Transverse colon (tissue), 4 donors: ENCODE measurements around the gene LMTK2.

ENCODE experiments used
- CTCF ChIP-seq, 5 experiments: fragments of 200-600 bp in 3 of 5; fragments of 450-650 bp in 2 of 5; sonication (generic) in 3 of 5; IDR thresholded peaks; 1 replicate in 2 of 5; 2 replicates in 3 of 5; pipeline ENCODE4 v1.5.1; 2016 to 2017; ENCODE audit warnings: antibody characterized with exemption in 5 of 5, inconsistent platforms in 3 of 5, mild to moderate bottlenecking in 2 of 5, moderate library complexity in 1 of 5
- POLR2AphosphoS5 ChIP-seq, 3 donors: sonication (generic); formaldehyde crosslinking; IDR thresholded peaks; one replicate each; pipeline ENCODE4 v1.6.1; 2016; ENCODE audit warnings: antibody characterized with exemption in 3 of 3

DNA sequence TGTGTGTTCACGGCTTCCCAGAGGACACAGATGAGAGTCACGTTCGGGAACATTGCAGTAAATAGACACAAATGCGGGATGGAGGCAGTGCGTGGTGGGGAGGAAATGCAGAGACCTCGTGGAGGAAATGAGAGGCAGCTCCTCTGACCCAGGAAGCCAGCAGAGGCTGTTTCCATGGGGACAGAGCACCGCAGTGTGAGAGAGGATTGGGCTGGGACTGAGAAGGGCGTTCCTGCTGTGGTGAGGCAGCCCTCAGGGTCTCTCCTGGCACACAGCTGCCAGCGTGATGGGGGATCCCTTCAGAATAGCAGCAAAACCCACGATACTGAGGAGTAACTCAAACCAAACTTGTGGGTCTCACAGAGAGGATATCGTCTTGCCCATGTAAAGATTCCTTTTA is 82.9 kb downstream of the LMTK2 start:
- TF ChIP-seq POLR2AphosphoS5 (IDR thresholded peaks at IDR 0.05) (no peak), CTCF (IDR thresholded peaks at IDR 0.05) (no peak)
